ENCODE measurements around the gene DLK2.

The DLK2 gene

DNA sequence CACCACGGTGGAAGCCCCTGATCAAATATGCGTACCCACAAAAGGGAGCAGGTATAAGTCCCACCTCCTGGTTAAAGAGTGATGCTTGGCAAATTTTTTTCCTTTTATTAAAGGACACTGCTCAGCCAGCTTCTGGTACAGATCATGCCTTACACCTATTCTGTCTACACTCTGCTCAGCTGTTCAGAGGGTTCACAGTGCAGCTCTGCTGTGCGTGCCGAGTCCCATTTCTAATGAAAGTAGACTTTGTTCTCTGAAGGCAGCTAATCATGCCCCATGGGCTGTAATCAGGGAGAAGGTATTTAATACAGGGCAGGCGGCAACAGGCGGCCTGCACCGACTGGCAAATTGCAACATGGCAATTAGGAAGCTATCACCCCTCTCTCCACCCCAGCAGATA is 38.5 kb upstream of the DLK2 start:
- DNase-seq (ENCODE audit: low spot score), result no peak
- in situ Hi-C loops (cut with MboI; ENCODE audit: low pct_unique_long_range_greater_than_20kb, low sequenced_read_pairs, unreplicated experiment), result no loop called here
- TF ChIP-seq, protein P1, sequence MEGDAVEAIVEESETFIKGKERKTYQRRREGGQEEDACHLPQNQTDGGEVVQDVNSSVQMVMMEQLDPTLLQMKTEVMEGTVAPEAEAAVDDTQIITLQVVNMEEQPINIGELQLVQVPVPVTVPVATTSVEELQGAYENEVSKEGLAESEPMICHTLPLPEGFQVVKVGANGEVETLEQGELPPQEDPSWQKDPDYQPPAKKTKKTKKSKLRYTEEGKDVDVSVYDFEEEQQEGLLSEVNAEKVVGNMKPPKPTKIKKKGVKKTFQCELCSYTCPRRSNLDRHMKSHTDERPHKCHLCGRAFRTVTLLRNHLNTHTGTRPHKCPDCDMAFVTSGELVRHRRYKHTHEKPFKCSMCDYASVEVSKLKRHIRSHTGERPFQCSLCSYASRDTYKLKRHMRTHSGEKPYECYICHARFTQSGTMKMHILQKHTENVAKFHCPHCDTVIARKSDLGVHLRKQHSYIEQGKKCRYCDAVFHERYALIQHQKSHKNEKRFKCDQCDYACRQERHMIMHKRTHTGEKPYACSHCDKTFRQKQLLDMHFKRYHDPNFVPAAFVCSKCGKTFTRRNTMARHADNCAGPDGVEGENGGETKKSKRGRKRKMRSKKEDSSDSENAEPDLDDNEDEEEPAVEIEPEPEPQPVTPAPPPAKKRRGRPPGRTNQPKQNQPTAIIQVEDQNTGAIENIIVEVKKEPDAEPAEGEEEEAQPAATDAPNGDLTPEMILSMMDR (IDR thresholded peaks at IDR 0.05; ENCODE audit: extremely low read depth, insufficient read depth, missing control alignments), result no peak

DNA sequence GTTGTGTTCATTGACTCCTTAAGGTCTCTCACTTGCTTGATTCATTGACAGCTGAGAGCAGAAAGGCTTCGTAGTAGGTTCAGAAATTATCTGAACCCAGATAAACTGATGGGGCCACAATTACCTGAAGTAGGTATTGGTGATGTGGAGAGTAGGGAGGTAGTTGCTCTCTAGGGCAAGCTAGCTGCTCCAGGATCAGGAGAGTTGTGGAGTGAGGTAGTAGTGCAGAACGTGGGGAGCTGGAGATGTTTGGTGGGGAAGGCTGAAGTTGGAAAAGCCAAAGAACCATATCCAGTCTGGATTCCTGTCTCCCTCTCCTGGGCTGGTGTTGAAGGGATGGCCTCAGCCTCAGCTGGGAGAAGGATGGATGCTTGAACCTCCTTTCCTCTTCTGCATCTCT is 37.9 kb upstream of the DLK2 start:
- in situ Hi-C loops (cut with MboI; ENCODE audit: low pct_unique_long_range_greater_than_20kb, low sequenced_read_pairs, unreplicated experiment), result no loop called here
- DNase-seq (ENCODE audit: low spot score), result no peak
- TF ChIP-seq, protein P1 (IDR thresholded peaks at IDR 0.05; ENCODE audit: extremely low read depth, insufficient read depth, missing control alignments), result no peak

- TF ChIP-seq, protein P1 (IDR thresholded peaks at IDR 0.05; ENCODE audit: extremely low read depth, insufficient read depth, missing control alignments), result no peak
- no peak for DNase-seq (ENCODE audit: low spot score)
- in situ Hi-C loops (cut with MboI; ENCODE audit: low pct_unique_long_range_greater_than_20kb, low sequenced_read_pairs, unreplicated experiment), result no loop called here
Measured at GRCh38 chr6:43492673-43493072, 37.3 kb upstream of the DLK2 start.

DNA sequence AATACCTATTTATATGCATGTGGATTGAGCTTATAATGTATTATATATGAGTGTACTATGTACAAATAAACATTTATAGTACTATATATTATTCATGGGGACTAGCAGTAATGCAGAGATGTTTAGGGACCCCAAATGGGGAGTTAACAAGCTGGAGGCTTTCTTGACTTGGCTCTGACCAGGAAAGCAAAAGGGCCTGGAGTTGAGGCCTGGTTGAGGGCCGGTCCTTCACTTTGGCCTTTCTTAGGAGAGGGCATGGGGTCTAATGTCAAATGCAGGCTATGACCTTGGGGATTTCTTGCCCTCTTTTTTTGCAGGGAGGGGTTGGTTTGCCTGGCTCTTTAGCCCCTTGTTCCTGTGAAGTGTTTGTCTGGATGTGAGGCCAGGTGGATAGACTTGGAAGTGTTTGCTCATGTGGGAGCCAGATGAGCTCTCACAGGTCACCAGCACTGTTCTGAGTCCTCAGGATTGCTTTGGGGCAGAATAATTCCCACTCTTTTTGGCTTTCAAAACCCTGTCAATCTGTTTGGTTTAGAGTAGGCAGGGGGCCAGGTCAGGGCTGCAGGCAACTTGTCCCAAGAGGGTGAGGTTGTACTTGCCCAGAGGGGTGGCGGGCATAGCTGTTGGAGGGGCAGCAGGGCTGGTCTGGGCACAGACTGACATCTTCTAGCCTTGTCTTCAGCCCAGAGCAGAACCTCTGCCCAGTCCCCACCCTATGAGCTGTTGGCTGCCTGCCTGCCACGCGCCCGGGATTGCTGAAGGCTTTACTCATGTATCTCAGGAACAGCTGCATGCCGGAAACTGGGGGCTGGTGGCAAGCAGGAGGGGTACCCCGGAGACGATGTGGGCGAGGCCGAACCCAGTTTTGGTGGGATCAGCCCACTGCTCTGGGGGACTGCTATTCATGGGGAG is 36.7 kb upstream of the DLK2 start:
- TF ChIP-seq, protein P1 (IDR thresholded peaks at IDR 0.05; ENCODE audit: extremely low read depth, insufficient read depth, missing control alignments), result no peak
- no peak for DNase-seq (ENCODE audit: low spot score)
- in situ Hi-C loops (cut with MboI; ENCODE audit: low pct_unique_long_range_greater_than_20kb, low sequenced_read_pairs, unreplicated experiment), result no loop called here

DNA sequence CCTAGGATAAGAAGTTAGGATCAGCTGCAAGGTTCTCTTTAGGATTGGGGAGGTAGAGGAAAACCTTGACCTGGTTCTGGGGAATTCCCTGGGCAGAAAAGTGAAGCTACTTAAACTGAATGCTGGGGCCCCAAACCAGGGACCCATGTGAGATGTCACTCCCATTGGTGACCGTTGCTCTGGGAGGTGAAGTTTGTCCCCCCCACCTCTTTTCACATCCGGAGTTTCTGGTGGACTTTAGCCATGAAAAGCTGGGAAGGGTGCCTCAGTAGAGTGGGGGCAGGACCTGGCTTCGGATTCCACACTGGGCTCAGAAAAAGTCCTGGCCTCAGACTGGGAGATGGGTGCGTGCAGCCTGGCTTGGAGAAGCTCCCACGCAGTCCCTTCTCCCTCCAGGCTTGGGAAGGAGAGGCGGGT is 35.2 kb upstream of the DLK2 start:
- in situ Hi-C loops (cut with MboI; ENCODE audit: low pct_unique_long_range_greater_than_20kb, low sequenced_read_pairs, unreplicated experiment), result no loop called here
- TF ChIP-seq, protein P1 (IDR thresholded peaks at IDR 0.05; ENCODE audit: extremely low read depth, insufficient read depth, missing control alignments), result no peak
- no peak for DNase-seq (ENCODE audit: low spot score)

- TF ChIP-seq, protein P1 (IDR thresholded peaks at IDR 0.05; ENCODE audit: extremely low read depth, insufficient read depth, missing control alignments), result no peak
- DNase-seq (ENCODE audit: low spot score), result no peak
- in situ Hi-C loops (cut with MboI; ENCODE audit: low pct_unique_long_range_greater_than_20kb, low sequenced_read_pairs, unreplicated experiment), result no loop called here
Measured at GRCh38 chr6:43489277-43490072, 34.1 kb upstream of the DLK2 start.

Data from GM13977 (cell line).